GM12891 (cell line): ENCODE measurements around the gene PCBP3.

Experiments used
- POLR2A ChIP-seq: IDR thresholded peaks from 2 replicates; pipeline ENCODE4 v1.6.1; 2011; ENCODE audit warnings: low read depth, low read length, control low read depth
- POLR2AphosphoS5 ChIP-seq: IDR thresholded peaks from 2 replicates; pipeline ENCODE4 v1.6.1; 2011; ENCODE audit warnings: low read depth, low read length, control low read depth

DNA sequence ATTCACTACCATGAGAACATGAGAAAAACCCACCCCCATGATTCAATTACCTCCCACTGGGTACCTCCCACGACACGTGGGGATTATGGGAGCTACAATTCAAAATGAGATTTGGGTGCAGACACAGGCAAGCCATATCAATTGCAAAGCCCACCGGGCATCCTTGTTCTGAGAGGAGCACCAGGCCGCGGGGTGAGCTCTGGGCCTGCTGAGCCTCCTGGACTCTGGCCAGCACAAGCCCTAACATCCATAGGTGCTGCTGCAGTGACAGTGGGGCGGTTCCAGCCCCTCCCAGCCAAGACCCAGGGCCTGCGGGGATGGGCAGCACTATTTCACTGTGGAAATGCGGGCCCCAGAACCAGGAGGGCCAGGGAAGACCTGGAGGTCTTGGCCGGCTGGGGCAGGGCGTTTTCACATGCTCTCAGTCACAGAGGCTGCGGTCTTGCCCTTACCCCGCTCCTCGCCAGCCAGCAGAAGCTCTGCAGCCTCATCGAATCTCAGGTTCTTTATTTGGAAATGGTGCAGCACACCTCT is 103.8 kb downstream of the PCBP3 start:
- TF ChIP-seq POLR2A: no peak
- TF ChIP-seq POLR2AphosphoS5: no peak
